Endodermal cell (in vitro differentiated cells): ENCODE results near the gene INPP4B. TPM values are rescaled to one million over a fixed set of nuclear protein-coding genes. Genes with fewer than 3 reads are reported as not detected.

Experiments used
- DNase-seq: peaks from one replicate; pipeline ENCODE4 v3.0.0-alpha.2; 2017
- H3K27ac ChIP-seq: 2 replicates; pipeline ENCODE4 v1.5.1; 2013; ENCODE audit warnings: mild to moderate bottlenecking, low read depth, low read length, moderate library complexity
- H3K27me3 ChIP-seq: 2 replicates; pipeline ENCODE4 v1.6.1; 2013; ENCODE audit warnings: mild to moderate bottlenecking, low read length, moderate library complexity; ENCODE audit not compliant: insufficient read depth, control insufficient read depth, poor library complexity, severe bottlenecking
- H3K36me3 ChIP-seq: 2 replicates; pipeline ENCODE4 v1.7.0; 2013; ENCODE audit warnings: mild to moderate bottlenecking, low read length, moderate library complexity; ENCODE audit not compliant: control insufficient read depth, insufficient read depth
- H3K4me1 ChIP-seq: one replicate; pipeline ENCODE4 v1.7.0; 2013; ENCODE audit warnings: low read length; ENCODE audit not compliant: control insufficient read depth, insufficient read depth
- H3K4me3 ChIP-seq: 2 replicates; pipeline ENCODE4 v1.5.1; 2013; ENCODE audit warnings: mild to moderate bottlenecking, low read length, moderate library complexity
- H3K9ac ChIP-seq: 2 replicates; pipeline ENCODE4 v1.6.1; 2013; ENCODE audit warnings: mild to moderate bottlenecking, low read length, moderate library complexity; ENCODE audit not compliant: poor library complexity, severe bottlenecking; ENCODE audit errors: extremely low read depth
- H3K9me3 ChIP-seq: 2 replicates; pipeline ENCODE4 v1.6.1; 2013; ENCODE audit warnings: mild to moderate bottlenecking, low read length, moderate library complexity; ENCODE audit not compliant: control insufficient read depth
- H3K27ac Mint-ChIP-seq: 2 replicates; pipeline ENCODE4 v1.8.0; 2020; ENCODE audit warnings: mixed read lengths
- H3K27me3 Mint-ChIP-seq: 2 replicates; pipeline ENCODE4 v1.8.0; 2021; ENCODE audit warnings: mild to moderate bottlenecking, mixed read lengths; ENCODE audit not compliant: insufficient read depth
- H3K36me3 Mint-ChIP-seq: 2 replicates; pipeline ENCODE4 v1.8.0; 2020; ENCODE audit warnings: low read depth, mixed read lengths
- H3K4me1 Mint-ChIP-seq: 2 replicates; pipeline ENCODE4 v1.8.0; 2020; ENCODE audit warnings: mixed read lengths
- H3K4me3 Mint-ChIP-seq: 2 replicates; pipeline ENCODE4 v1.8.0; 2020; ENCODE audit warnings: mild to moderate bottlenecking, moderate library complexity, mixed read lengths
- H3K9me3 Mint-ChIP-seq: 2 replicates; pipeline ENCODE4 v1.8.0; 2020; ENCODE audit warnings: mild to moderate bottlenecking, mixed read lengths
- WGBS, 2 experiments: methylation state at CpG; one replicate each; pipeline versions ENCODE4 v1.1.5 to v1.1.7; 2013; ENCODE audit warnings: missing lambda C conversion rate in 2 of 2, mixed read lengths in 1 of 2; ENCODE audit not compliant: insufficient coverage in 1 of 2, insufficient read length in 1 of 2; 5-methylcytosine and 5-hydroxymethylcytosine counted together
- total RNA-seq, 2 donors: library from RNA; stranded (reverse); fragmentation: NEBNext Ultra II Directional in 1 of 2; extraction: Animal tissue kit (Norgen Biotek cat#: 25700) in 1 of 2; gene quantifications; 2 replicates in 1 of 2; 3 replicates in 1 of 2; pipeline ENCODE4 v1.2.1, GENCODE V29; 2021
- TF ChIP-seq, protein P1 (sequence below): fragments of 200-600 bp; sonication (generic); conservative IDR thresholded peaks from 2 replicates; pipeline ENCODE4 v1.5.0; 2021; ENCODE audit warnings: antibody characterized with exemption, mild to moderate bottlenecking

The INPP4B gene
- total RNA-seq, 2 donors from 2014 or later, result 0.64 to 0.66 TPM

DNA sequence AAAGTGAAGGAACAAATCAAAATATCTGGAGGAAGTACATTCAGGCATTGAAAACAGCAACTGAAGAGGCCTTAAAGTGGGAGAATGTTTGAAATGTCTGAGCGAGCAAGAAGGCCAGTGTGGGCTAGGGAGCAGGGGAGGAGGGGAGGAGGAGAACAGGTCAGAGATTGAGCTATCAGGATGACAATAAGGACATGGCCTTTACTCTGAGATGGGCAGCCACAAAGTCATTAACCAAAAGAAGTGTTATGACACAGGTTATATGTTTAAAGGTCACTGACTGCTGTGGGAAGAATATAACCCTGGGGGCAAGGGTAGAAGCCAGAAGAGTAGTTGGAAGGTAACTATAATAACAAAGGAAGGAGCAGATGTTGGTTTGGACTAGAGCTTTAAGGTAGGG lies 315.4 kb downstream of the INPP4B start:
- H3K9me3 Mint-ChIP-seq, result peaks cover 4% of the 10 kb centered on the region
- WGBS, 2 experiments, result 89% methylated on average over 1 of the region's 1 CpG
- H3K36me3 ChIP-seq, result no peaks in the 10 kb centered on the region
- no peaks in the 10 kb centered on the region for H3K4me1 Mint-ChIP-seq
- peaks cover 8% of the 10 kb centered on the region for H3K9me3 ChIP-seq
- no peak overlapping the region for H3K27ac Mint-ChIP-seq
- TF ChIP-seq, protein P1, sequence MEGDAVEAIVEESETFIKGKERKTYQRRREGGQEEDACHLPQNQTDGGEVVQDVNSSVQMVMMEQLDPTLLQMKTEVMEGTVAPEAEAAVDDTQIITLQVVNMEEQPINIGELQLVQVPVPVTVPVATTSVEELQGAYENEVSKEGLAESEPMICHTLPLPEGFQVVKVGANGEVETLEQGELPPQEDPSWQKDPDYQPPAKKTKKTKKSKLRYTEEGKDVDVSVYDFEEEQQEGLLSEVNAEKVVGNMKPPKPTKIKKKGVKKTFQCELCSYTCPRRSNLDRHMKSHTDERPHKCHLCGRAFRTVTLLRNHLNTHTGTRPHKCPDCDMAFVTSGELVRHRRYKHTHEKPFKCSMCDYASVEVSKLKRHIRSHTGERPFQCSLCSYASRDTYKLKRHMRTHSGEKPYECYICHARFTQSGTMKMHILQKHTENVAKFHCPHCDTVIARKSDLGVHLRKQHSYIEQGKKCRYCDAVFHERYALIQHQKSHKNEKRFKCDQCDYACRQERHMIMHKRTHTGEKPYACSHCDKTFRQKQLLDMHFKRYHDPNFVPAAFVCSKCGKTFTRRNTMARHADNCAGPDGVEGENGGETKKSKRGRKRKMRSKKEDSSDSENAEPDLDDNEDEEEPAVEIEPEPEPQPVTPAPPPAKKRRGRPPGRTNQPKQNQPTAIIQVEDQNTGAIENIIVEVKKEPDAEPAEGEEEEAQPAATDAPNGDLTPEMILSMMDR, result no peak
- H3K9ac ChIP-seq, result no peak overlapping the region
- H3K27me3 Mint-ChIP-seq, result peaks cover 2% of the 10 kb centered on the region
- DNase-seq, result no peak
- no peak overlapping the region for H3K4me3 Mint-ChIP-seq
- no peaks in the 10 kb centered on the region for H3K27me3 ChIP-seq
- no peak overlapping the region for H3K27ac ChIP-seq
- H3K36me3 Mint-ChIP-seq, result no peaks in the 10 kb centered on the region
- H3K4me3 ChIP-seq, result no peak overlapping the region
- H3K4me1 ChIP-seq, result no peaks in the 10 kb centered on the region

DNA sequence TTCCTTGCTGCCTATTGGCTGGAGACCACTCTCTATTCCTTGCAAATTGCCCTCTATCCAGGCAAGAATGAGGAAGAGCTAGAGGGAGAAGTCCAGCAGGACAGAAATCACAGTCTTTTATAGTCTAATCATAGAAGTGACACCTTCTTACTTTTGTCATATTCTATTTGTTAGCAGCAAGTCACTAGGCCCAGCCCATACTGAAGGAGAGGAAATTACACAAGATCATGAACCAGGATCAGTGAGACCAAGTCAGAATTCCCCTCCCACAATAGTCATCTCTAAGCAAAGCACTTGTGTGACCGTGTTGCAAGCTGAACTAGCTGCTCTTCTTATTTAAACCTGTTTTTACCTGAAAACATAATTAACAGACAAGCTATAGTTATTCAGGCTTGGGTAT lies 317.7 kb downstream of the INPP4B start:
- no peaks in the 10 kb centered on the region for H3K36me3 ChIP-seq
- Mint-ChIP-seq H3K4me3 (no peak overlapping the region), H3K27me3 (peaks cover 2% of the 10 kb centered on the region), H3K9me3 (peaks cover 4% of the 10 kb centered on the region), H3K36me3 (no peaks in the 10 kb centered on the region), H3K4me1 (no peaks in the 10 kb centered on the region), H3K27ac (no peak overlapping the region)
- H3K27me3 ChIP-seq, result no peaks in the 10 kb centered on the region
- no peaks in the 10 kb centered on the region for H3K4me1 ChIP-seq
- no peak overlapping the region for H3K9ac ChIP-seq
- no peak overlapping the region for H3K4me3 ChIP-seq
- DNase-seq, result no peak
- peaks cover 8% of the 10 kb centered on the region for H3K9me3 ChIP-seq
- WGBS, 2 experiments, result 100% methylated on average over 1 of the region's 1 CpG; no CpG with 5 or more reads in 1 of the 2 experiments
- H3K27ac ChIP-seq, result no peak overlapping the region
- TF ChIP-seq, protein P1, result no peak

DNA sequence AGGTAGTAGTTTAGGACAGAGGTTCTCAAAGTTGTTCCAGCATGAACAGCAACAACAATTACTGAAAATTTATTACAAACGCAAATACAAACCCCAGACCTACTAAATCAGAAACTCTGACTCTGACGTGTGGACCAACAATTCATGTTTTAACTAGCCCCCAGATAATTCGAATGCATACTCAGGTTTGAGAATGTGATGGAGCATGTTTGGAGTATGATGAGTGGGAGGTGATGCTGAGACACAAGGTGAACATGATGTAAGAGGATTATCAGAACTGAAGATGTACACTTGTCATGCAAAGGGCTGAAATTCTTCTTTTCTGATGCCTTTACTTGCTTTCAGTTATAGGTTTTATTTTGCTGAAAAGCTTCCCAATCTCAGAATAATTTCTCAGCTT lies 323.0 kb downstream of the INPP4B start:
- Mint-ChIP-seq H3K36me3 (no peaks in the 10 kb centered on the region), H3K4me1 (no peaks in the 10 kb centered on the region), H3K27me3 (peaks cover 2% of the 10 kb centered on the region), H3K9me3 (peaks cover 4% of the 10 kb centered on the region), H3K27ac (no peak overlapping the region), H3K4me3 (no peak overlapping the region)
- peaks cover 8% of the 10 kb centered on the region for H3K9me3 ChIP-seq
- no peak overlapping the region for H3K9ac ChIP-seq
- H3K27me3 ChIP-seq, result no peaks in the 10 kb centered on the region
- no peak for DNase-seq
- H3K4me1 ChIP-seq, result no peaks in the 10 kb centered on the region
- H3K27ac ChIP-seq, result no peak overlapping the region
- TF ChIP-seq, protein P1, result no peak
- 91 to 94% methylated on average over 3 of the region's 3 CpGs for WGBS, 2 experiments
- H3K4me3 ChIP-seq, result no peak overlapping the region
- H3K36me3 ChIP-seq, result no peaks in the 10 kb centered on the region
